Right atrium auricular region (tissue), 2 donors: ENCODE measurements around the gene SAMD1. TPM values are rescaled to one million over a fixed set of nuclear protein-coding genes. Genes with fewer than 3 reads are reported as not detected.
"Not testable (repeated sequence)": the region's sequence is repeated elsewhere in the genome, so short reads cannot be mapped to it uniquely, and the experiment has no call there.

Source experiments
- DNase-seq: peaks from one replicate; pipeline ENCODE4 v3.0.0-alpha.2; 2019; ENCODE audit warnings: low spot score
- H3K27ac ChIP-seq, 2 donors: fragments of 200-600 bp; sonication (generic); 1 replicate in 1 of 2; 2 replicates in 1 of 2; pipeline ENCODE4 v1.5.1; 2016 to 2019
- H3K27me3 ChIP-seq, 2 donors: fragments of 200-600 bp; sonication (generic); one replicate each; pipeline versions ENCODE4 v1.5.1 to v1.6.0; 2017 to 2019
- H3K36me3 ChIP-seq: fragments of 200-600 bp; sonication (generic); one replicate; pipeline ENCODE4 v1.5.1; 2016
- H3K4me1 ChIP-seq, 2 donors: fragments of 200-600 bp; sonication (generic); one replicate each; pipeline versions ENCODE4 v1.5.1 to v1.6.0; 2017 to 2019
- H3K4me3 ChIP-seq, 2 donors: fragments of 200-600 bp; sonication (generic); 1 replicate in 1 of 2; 2 replicates in 1 of 2; pipeline ENCODE4 v1.5.1; 2017 to 2019; ENCODE audit warnings: mild to moderate bottlenecking in 1 of 2, moderate library complexity in 1 of 2
- H3K9me3 ChIP-seq, 2 donors: fragments of 200-600 bp; sonication (generic); one replicate each; pipeline ENCODE4 v1.5.1; 2019
- total RNA-seq, 2 donors: library from RNA; depleted of rRNA; stranded (reverse); fragments of >200 nt; gene quantifications; one replicate each; pipeline ENCODE4 v1.1.0, GENCODE V29; 2016
- TF ChIP-seq, protein P1 (sequence below), 2 donors: fragments of 200-600 bp; sonication (generic); IDR thresholded peaks; one replicate each; pipeline ENCODE4 v1.5.1; 2019; ENCODE audit warnings: antibody characterized with exemption in 2 of 2

SAMD1 gene
- total RNA-seq, 2 donors from 2014 or later = 20.2 to 38.2 TPM

DNA sequence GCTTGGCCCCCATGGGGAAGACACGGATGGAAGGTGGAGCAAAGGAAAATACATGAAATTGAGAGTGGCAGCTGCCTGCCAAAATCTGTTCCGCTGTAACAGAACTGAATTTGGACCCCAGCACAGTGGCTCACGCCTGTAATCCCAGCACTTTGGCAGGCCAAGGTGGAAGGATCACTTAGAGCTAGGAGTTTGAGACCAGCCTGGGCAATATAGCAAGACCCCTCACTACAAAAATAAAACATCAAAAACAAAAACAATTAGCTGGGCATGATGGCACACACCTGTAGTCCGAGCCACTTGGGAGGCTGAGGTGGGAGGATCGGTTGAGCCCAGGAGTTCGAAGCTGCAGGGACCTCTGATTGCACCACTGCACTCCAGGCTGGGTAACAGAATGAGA is 38.1 kb downstream of the SAMD1 start:
- Histone ChIP-seq H3K4me3 (no peak overlapping the region), H3K36me3 (no peaks in the 10 kb centered on the region), H3K9me3 (no peaks in the 10 kb centered on the region), H3K27me3 (no peaks in the 10 kb centered on the region), H3K27ac (no peak overlapping the region), H3K4me1 (peaks cover 0 to 5% of the 10 kb centered on the region in 2 donors)
- no peak for DNase-seq
- TF ChIP-seq, protein P1, sequence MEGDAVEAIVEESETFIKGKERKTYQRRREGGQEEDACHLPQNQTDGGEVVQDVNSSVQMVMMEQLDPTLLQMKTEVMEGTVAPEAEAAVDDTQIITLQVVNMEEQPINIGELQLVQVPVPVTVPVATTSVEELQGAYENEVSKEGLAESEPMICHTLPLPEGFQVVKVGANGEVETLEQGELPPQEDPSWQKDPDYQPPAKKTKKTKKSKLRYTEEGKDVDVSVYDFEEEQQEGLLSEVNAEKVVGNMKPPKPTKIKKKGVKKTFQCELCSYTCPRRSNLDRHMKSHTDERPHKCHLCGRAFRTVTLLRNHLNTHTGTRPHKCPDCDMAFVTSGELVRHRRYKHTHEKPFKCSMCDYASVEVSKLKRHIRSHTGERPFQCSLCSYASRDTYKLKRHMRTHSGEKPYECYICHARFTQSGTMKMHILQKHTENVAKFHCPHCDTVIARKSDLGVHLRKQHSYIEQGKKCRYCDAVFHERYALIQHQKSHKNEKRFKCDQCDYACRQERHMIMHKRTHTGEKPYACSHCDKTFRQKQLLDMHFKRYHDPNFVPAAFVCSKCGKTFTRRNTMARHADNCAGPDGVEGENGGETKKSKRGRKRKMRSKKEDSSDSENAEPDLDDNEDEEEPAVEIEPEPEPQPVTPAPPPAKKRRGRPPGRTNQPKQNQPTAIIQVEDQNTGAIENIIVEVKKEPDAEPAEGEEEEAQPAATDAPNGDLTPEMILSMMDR (IDR thresholded peaks at IDR 0.05) = no peak

- H3K4me3 ChIP-seq = no peak overlapping the region
- H3K27ac ChIP-seq = no peak overlapping the region
- no peaks in the 10 kb centered on the region for H3K36me3 ChIP-seq
- TF ChIP-seq, protein P1 (IDR thresholded peaks at IDR 0.05) = no peak
- H3K4me1 ChIP-seq = peaks cover 0 to under 1% of the 10 kb centered on the region in 2 donors
- H3K9me3 ChIP-seq = no peaks in the 10 kb centered on the region
- DNase-seq = no peak
- H3K27me3 ChIP-seq = no peaks in the 10 kb centered on the region
Measured at GRCh38 chr19:14051980-14052379, 38.6 kb downstream of the SAMD1 start.

DNA sequence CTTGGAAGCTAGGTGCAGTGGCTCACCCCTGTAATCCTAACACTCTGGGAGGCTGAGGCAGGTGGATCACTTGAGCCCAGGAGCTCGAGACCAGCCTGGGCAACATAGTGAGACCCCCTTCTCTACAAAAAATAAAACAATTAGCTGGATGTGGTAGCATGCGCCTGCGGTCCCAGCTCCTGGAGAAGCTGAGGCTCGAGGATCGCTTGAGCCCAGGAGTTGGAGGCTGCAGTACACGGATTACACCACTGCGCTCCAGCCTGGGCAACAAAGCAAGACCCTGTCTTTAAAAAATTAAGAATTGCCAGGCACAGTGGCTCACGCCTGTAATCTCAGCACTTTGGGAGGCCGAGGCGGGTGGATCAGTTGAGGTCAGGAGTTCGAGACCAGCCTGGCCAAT is 39.6 kb downstream of the SAMD1 start:
- H3K27ac ChIP-seq, H3K27me3 ChIP-seq, H3K9me3 ChIP-seq, DNase-seq, H3K4me1 ChIP-seq, H3K36me3 ChIP-seq, H3K4me3 ChIP-seq: not testable (repeated sequence)

DNA sequence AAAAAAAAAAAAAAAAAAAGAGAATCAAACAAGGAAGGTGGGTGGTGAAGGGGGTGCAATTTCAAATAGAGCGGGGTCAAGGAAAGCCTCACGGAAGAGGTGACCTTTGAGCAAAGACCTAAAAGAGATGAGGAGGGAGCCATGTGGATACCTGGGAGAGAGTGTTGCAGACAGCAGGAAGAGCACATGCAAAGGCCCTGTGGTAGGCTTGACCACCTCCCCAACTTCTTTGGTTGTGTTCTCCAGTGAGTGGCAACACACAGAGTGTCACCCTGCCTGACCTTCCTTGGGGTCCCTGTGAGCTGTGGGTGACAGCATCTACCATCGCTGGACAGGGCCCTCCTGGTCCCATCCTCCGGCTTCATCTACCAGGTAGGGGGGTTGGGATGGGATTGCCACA is 40.0 kb downstream of the SAMD1 start:
- H3K4me1 ChIP-seq = no peaks in the 10 kb centered on the region
- no peak overlapping the region for H3K27ac ChIP-seq
- H3K36me3 ChIP-seq = no peaks in the 10 kb centered on the region
- no peak overlapping the region for H3K4me3 ChIP-seq
- no peaks in the 10 kb centered on the region for H3K27me3 ChIP-seq
- DNase-seq = no peak
- no peaks in the 10 kb centered on the region for H3K9me3 ChIP-seq
- TF ChIP-seq, protein P1 (IDR thresholded peaks at IDR 0.05) = no peak

DNA sequence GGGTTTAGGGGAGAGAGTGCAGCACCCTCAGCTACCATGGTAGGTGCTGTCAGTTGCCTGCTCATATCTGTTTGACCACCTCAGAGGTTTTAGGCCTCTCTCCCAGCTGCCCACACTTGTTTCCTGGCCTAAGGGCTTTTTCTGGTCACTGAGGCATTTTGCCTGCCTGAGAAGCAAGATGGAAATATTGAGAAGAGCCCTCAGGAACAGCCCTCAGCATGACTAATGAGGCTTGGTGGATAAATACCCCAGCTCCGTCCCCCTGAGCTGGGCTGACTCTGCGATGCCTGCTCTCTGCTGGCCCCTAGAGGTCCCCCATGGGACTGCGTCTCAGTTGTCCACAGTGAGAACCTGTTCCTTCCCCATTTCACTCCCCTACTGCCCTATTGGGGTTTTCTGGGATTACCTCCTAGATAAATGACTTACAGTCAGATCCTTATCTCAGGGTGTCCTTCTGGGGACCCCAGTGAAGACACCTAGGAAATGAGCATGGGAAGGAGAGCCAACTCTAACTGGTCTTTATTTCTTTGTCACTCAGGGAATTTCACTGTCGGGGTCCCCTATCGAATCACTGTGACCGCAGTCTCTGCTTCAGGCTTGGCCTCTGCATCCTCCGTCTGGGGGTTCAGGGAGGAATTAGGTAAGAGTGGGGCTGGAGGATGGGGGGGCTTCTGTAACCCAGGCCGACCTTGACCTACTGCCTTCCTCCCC is 42.0 kb downstream of the SAMD1 start:
- DNase-seq = no peak
- no peaks in the 10 kb centered on the region for H3K9me3 ChIP-seq
- no peaks in the 10 kb centered on the region for H3K4me1 ChIP-seq

DNA sequence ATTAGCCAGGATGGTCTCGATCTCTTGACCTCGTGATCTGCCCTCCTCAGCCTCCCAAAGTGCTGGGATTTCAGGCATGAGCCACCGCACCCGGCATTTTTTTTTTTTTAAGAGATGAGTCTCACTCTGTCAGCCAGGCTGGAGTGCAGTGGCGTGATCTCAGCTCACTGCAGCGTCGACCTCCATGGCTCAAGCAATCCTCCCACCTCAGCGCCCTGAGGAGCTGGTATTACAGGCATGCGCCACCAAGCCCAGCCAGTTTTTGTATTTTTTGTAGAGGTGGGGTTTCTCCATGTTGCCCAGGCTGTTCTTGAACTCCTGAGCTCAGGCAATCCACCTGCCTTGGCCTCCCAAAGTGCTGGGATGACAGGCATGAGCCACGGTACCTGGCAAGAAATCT is 42.7 kb downstream of the SAMD1 start:
- H3K9me3 ChIP-seq, H3K27me3 ChIP-seq, H3K4me1 ChIP-seq, H3K27ac ChIP-seq, H3K36me3 ChIP-seq, H3K4me3 ChIP-seq, DNase-seq: not testable (repeated sequence)

More for the DNA sequence above, 42.0 kb downstream of the SAMD1 start:
- no peak overlapping the region for H3K4me3 ChIP-seq
- H3K27me3 ChIP-seq = no peaks in the 10 kb centered on the region
- no peak overlapping the region for H3K27ac ChIP-seq
- TF ChIP-seq, protein P1 (IDR thresholded peaks at IDR 0.05) = peak; percentile 62 to 79
- no peaks in the 10 kb centered on the region for H3K36me3 ChIP-seq
